ENCODE data around the gene LRIG2. TPM values are rescaled to one million over a fixed set of nuclear protein-coding genes. Genes with fewer than 3 reads are reported as not detected.
A peak's percentile ranks its signal among the peaks of the same experiment; 100 is the strongest.

LRIG2 gene
- total RNA-seq, 3 donors from 2014 or later (not counting 1 experiment from before 2014, with no cell fraction given) = 20.2 to 28.5 (median 23.7) TPM

DNA sequence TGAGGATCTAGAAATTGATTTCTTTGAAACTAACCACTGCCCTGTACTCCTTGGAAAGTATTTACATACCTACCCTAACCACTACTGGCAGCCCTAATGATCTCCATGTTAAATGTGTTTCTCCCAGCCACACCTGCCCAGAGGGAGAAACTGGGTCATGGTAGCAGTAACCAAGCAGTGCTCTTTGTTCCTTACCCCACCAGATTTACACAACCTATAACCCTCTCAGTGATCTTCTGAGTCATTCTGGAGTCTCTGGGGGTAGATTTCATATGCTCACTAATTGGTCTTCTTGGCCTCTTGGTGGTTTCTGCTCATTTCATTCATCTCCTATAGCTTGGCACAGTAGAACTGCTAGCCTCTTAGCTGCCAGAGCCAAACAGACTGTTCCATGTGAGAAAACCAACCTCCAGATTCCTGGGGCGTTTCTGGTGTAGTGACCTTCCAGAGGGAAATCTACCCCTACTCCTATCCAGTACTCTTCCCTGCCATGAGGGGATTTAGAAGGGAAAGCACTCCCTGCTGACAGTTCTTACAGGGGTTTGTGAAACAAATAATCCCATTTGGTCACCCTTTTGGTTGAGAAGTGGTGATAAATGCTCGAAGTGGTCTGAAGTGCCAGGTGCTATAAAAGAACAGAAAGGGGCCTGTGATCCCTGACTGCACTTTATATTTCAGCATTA is 36.2 kb upstream of the LRIG2 start:
- no peaks in the 10 kb centered on the region for H3K27me3 Mint-ChIP-seq (ENCODE audit: low read depth in 2 of 2)
- H3K4me1 ChIP-seq (ENCODE audit: control insufficient read depth, insufficient read depth, low read length) = peaks cover under 1% of the 10 kb centered on the region
- H3K4me3 Mint-ChIP-seq = no peak overlapping the region
- no peak overlapping the region for H3K27ac Mint-ChIP-seq
- intact Hi-C loops (cut with micrococcal nuclease) = no loop called here
- no peak overlapping the region for H3K4me3 ChIP-seq (ENCODE audit: low read length)
- ATAC-seq (no peak), DNase-seq (no peak)
- H3K36me3 Mint-ChIP-seq = no peaks in the 10 kb centered on the region
- H3K9me3 Mint-ChIP-seq = no peaks in the 10 kb centered on the region
- no peaks in the 10 kb centered on the region for H3K27me3 ChIP-seq (ENCODE audit: control insufficient read depth, insufficient read depth, low read length)
- TF ChIP-seq CTCF (IDR thresholded peaks at IDR 0.05) = no peak
- H3K36me3 ChIP-seq (ENCODE audit: control insufficient read depth, insufficient read depth, low read length) = no peaks in the 10 kb centered on the region
- 100% methylated on average over 1 of the region's 2 CpGs for WGBS (ENCODE audit: insufficient coverage)
- H3K4me1 Mint-ChIP-seq = peaks cover 4% of the 10 kb centered on the region in 2 donors
- H3K27ac ChIP-seq (ENCODE audit: low read length) = no peak overlapping the region
- no peaks in the 10 kb centered on the region for H3K9me3 ChIP-seq (ENCODE audit: control insufficient read depth, insufficient read depth, low read length)

DNA sequence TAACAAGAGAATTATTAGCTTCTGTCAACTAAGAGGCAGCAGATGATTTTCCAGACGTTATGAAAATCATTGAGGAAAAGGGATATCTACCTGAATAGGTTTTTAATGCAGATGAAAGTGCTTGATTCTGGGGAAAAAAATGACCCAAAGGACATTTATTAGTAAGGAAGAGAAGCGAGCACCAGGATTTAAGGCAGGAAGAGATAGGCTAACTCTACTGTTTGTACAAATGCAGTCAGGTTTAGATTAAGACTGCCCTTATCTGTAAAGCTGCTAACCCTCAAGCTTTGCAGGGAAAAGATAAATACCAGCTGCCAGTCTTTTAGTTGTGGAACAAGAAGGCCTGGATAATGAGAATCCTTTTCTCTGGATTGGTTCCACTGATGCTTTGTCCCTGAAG is 33.0 kb upstream of the LRIG2 start:
- peaks cover 15% of the 10 kb centered on the region for H3K4me1 ChIP-seq (ENCODE audit: control insufficient read depth, insufficient read depth, low read length)
- DNase-seq = no peak

GRCh38 chr1:113040718-113041412 is 32.1 kb upstream of the LRIG2 start:
- Histone ChIP-seq H3K4me1 (ENCODE audit: control insufficient read depth, insufficient read depth, low read length) (peaks cover 22% of the 10 kb centered on the region), H3K9me3 (ENCODE audit: control insufficient read depth, insufficient read depth, low read length) (no peaks in the 10 kb centered on the region), H3K4me3 (ENCODE audit: low read length) (no peak overlapping the region), H3K27ac (ENCODE audit: low read length) (no peak overlapping the region), H3K36me3 (ENCODE audit: control insufficient read depth, insufficient read depth, low read length) (no peaks in the 10 kb centered on the region), H3K27me3 (ENCODE audit: control insufficient read depth, insufficient read depth, low read length) (no peaks in the 10 kb centered on the region)
- WGBS (ENCODE audit: insufficient coverage) = 97% methylated on average over 8 of the region's 8 CpGs
- peak overlapping the region in 1 of 2 donors; percentile 61 for H3K27ac Mint-ChIP-seq
- no peaks in the 10 kb centered on the region for H3K36me3 Mint-ChIP-seq
- intact Hi-C loops (cut with micrococcal nuclease) = loop anchor here (5.0 to 10.0 kb wide), 2 partner anchors 234 to 326 kb away; partner anchors contain the start of gene PPM1J
- no peak for TF ChIP-seq CTCF (IDR thresholded peaks at IDR 0.05)
- DNase-seq (no peak), ATAC-seq (no peak)
- no peaks in the 10 kb centered on the region for H3K27me3 Mint-ChIP-seq (ENCODE audit: low read depth in 2 of 2)
- H3K4me1 Mint-ChIP-seq = peaks cover 23 to 33% of the 10 kb centered on the region in 2 donors
- no peak overlapping the region for H3K4me3 Mint-ChIP-seq
- no peaks in the 10 kb centered on the region for H3K9me3 Mint-ChIP-seq

More for the DNA sequence above, 33.0 kb upstream of the LRIG2 start:
- H3K27me3 Mint-ChIP-seq (ENCODE audit: low read depth in 2 of 2) = no peaks in the 10 kb centered on the region
- H3K4me3 Mint-ChIP-seq = no peak overlapping the region
- Histone ChIP-seq H3K36me3 (ENCODE audit: control insufficient read depth, insufficient read depth, low read length) (no peaks in the 10 kb centered on the region), H3K9me3 (ENCODE audit: control insufficient read depth, insufficient read depth, low read length) (no peaks in the 10 kb centered on the region), H3K4me3 (ENCODE audit: low read length) (no peak overlapping the region), H3K27me3 (ENCODE audit: control insufficient read depth, insufficient read depth, low read length) (no peaks in the 10 kb centered on the region), H3K27ac (ENCODE audit: low read length) (no peak overlapping the region)
- no peak for TF ChIP-seq CTCF (IDR thresholded peaks at IDR 0.05)
- no peak overlapping the region for H3K27ac Mint-ChIP-seq
- no peaks in the 10 kb centered on the region for H3K36me3 Mint-ChIP-seq
- no peaks in the 10 kb centered on the region for H3K9me3 Mint-ChIP-seq
- 49% methylated on average over 2 of the region's 2 CpGs for WGBS (ENCODE audit: insufficient coverage)
- no peak for ATAC-seq
- intact Hi-C loops (cut with micrococcal nuclease) = loop anchor here (5.0 to 10.0 kb wide), 2 partner anchors 233 to 325 kb away; partner anchors contain the start of gene PPM1J
- H3K4me1 Mint-ChIP-seq = peaks cover 20 to 30% of the 10 kb centered on the region in 2 donors
